ENCODE measurements around the gene ADGRF4. TPM values are rescaled to one million over a fixed set of nuclear protein-coding genes. Genes with fewer than 3 reads are reported as not detected.
"Not testable (repeated sequence)": the region's sequence is repeated elsewhere in the genome, so short reads cannot be mapped to it uniquely, and the experiment has no call there.

ADGRF4 gene
- total RNA-seq, 1 donor from 2014 or later: 0.87 TPM

GRCh38 chr6:47736083-47736700, 37.8 kb downstream of the ADGRF4 start:
- no peaks in the 10 kb centered on the region for H3K27me3 Mint-ChIP-seq
- no peak overlapping the region for H3K4me3 Mint-ChIP-seq
- H3K27ac Mint-ChIP-seq: no peak overlapping the region
- TF ChIP-seq CTCF (conservative IDR thresholded peaks at IDR 0.05): no peak
- no peaks in the 10 kb centered on the region for H3K9me3 Mint-ChIP-seq
- DNase-seq (ENCODE audit: extremely low spot score, unreplicated experiment): no peak
- H3K4me1 Mint-ChIP-seq (ENCODE audit: unreplicated experiment): no peaks in the 10 kb centered on the region
- no peaks in the 10 kb centered on the region for H3K36me3 Mint-ChIP-seq

GRCh38 chr6:47737406-47737805, 39.0 kb downstream of the ADGRF4 start:
- H3K27me3 Mint-ChIP-seq: no peaks in the 10 kb centered on the region
- TF ChIP-seq CTCF (conservative IDR thresholded peaks at IDR 0.05): no peak
- no peak overlapping the region for H3K27ac Mint-ChIP-seq
- DNase-seq (ENCODE audit: extremely low spot score, unreplicated experiment): no peak
- H3K4me3 Mint-ChIP-seq: no peak overlapping the region
- H3K9me3 Mint-ChIP-seq: no peaks in the 10 kb centered on the region
- H3K4me1 Mint-ChIP-seq (ENCODE audit: unreplicated experiment): no peaks in the 10 kb centered on the region
- H3K36me3 Mint-ChIP-seq: no peaks in the 10 kb centered on the region

- Mint-ChIP-seq H3K27ac (no peak overlapping the region), H3K4me3 (no peak overlapping the region), H3K4me1 (ENCODE audit: unreplicated experiment) (no peaks in the 10 kb centered on the region), H3K36me3 (no peaks in the 10 kb centered on the region), H3K27me3 (no peaks in the 10 kb centered on the region), H3K9me3 (no peaks in the 10 kb centered on the region)
- no peak for TF ChIP-seq CTCF (conservative IDR thresholded peaks at IDR 0.05)
- no peak for DNase-seq (ENCODE audit: extremely low spot score, unreplicated experiment)
Observed at GRCh38 chr6:47740714-47741113, 42.3 kb downstream of the ADGRF4 start.

DNA sequence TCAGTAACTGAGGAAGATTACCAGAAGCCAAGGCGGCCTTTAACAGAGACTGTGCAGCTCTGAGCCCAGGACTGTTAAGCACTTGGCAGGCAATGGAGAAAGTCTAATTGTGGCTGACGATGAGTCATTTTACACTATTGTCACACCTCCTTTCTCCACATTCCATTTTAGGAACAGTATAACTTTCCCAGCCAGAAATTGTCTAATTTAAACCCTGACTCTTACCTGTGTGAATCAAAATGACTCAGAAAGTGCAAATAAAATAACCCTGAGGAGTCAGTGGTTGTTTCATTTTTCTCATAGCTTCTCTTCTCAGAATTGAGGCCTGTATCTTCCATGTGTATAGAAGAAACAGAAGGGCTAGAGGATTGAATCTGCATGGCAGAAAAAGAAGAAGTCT, 43.4 kb downstream of the ADGRF4 start:
- H3K4me3 Mint-ChIP-seq: no peak overlapping the region

DNA sequence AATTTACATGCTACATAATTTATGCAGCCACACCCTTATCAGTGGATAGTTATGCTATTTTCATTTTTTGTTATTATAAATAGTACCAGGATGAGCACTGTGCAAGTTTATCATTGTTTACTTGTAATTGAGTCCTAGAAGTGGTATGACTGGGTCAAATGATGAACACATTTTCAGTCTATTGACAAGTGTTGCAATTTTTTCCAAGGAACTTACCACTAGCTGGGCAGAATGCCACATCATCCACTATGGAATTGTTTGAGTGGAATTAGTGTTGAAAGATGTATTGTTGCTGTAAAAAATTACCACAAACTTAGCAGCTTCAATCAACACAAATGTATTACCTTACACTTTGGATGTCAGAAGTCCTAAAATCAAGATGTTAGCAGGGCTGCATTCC, 45.4 kb downstream of the ADGRF4 start:
- H3K36me3 Mint-ChIP-seq: no peaks in the 10 kb centered on the region
- no peak overlapping the region for H3K27ac Mint-ChIP-seq
- H3K27me3 Mint-ChIP-seq: no peaks in the 10 kb centered on the region
- H3K4me1 Mint-ChIP-seq (ENCODE audit: unreplicated experiment): no peaks in the 10 kb centered on the region
- no peak overlapping the region for H3K4me3 Mint-ChIP-seq
- no peak for TF ChIP-seq CTCF (conservative IDR thresholded peaks at IDR 0.05)
- H3K9me3 Mint-ChIP-seq: no peaks in the 10 kb centered on the region
- no peak for DNase-seq (ENCODE audit: extremely low spot score, unreplicated experiment)

More for the DNA sequence above, 43.4 kb downstream of the ADGRF4 start:
- Mint-ChIP-seq H3K36me3 (no peaks in the 10 kb centered on the region), H3K9me3 (no peaks in the 10 kb centered on the region), H3K27ac (no peak overlapping the region), H3K27me3 (no peaks in the 10 kb centered on the region), H3K4me1 (ENCODE audit: unreplicated experiment) (no peaks in the 10 kb centered on the region)
- no peak for TF ChIP-seq CTCF (conservative IDR thresholded peaks at IDR 0.05)
- no peak for DNase-seq (ENCODE audit: extremely low spot score, unreplicated experiment)

DNA sequence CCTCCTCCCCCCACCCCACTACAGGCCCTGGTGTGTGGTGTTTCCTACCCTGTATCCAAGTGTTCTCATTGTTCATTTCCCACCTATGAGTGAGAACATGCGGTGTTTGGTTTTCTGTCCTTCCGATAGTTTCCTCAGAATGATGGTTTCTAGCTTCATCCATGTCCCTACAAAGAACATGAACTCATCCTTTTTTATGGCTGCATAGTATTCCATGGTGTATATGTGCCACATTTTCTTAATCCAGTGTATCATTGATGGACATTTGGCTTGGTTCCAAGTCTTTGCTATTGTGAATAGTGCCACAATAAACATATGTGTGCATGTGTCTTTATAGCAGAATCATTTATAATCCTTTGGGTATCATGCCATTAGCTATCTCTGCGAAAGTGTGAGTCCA, 46.9 kb downstream of the ADGRF4 start:
- not testable (repeated sequence) for H3K27me3 Mint-ChIP-seq; H3K4me3 Mint-ChIP-seq; H3K4me1 Mint-ChIP-seq (ENCODE audit: unreplicated experiment); H3K9me3 Mint-ChIP-seq; DNase-seq (ENCODE audit: extremely low spot score, unreplicated experiment); H3K27ac Mint-ChIP-seq; H3K36me3 Mint-ChIP-seq
